ENCODE results near the gene CIITA.
"Not testable (repeated sequence)": the region's sequence is repeated elsewhere in the genome, so short reads cannot be mapped to it uniquely, and the experiment has no call there.

The CIITA gene

DNA sequence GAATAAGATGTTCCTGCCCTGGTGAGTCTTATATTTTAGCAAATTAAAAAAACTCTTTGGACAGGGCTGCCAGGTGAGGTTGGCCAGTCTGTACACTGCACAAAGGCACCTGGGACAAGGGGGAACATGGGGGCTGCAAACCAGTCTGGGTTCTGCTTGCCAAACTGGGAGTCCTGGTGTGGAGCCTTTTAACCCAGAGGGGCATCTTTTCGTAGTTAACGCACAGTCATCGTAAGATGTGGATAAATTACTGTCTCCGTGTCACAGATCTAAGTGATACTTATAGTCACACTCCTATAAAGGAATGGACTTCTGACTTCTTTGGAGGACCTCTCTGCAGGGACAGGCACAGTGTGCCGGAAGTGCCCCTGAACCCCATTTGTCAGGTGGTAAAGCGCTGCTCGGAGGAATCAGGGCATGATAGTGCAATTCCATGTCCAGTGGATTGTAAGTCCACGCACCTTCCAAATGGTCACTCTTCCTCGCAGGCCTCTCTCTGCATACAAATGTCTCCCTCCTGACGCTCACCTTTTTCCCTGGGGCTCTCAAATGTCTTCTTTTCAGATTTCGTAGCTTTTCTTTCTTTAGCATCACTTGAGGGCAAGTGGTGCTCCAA lies 50.6 kb downstream of the CIITA start:
- no peak overlapping the region for H3K27ac ChIP-seq (replicated peaks)
- TF ChIP-seq, protein P1, sequence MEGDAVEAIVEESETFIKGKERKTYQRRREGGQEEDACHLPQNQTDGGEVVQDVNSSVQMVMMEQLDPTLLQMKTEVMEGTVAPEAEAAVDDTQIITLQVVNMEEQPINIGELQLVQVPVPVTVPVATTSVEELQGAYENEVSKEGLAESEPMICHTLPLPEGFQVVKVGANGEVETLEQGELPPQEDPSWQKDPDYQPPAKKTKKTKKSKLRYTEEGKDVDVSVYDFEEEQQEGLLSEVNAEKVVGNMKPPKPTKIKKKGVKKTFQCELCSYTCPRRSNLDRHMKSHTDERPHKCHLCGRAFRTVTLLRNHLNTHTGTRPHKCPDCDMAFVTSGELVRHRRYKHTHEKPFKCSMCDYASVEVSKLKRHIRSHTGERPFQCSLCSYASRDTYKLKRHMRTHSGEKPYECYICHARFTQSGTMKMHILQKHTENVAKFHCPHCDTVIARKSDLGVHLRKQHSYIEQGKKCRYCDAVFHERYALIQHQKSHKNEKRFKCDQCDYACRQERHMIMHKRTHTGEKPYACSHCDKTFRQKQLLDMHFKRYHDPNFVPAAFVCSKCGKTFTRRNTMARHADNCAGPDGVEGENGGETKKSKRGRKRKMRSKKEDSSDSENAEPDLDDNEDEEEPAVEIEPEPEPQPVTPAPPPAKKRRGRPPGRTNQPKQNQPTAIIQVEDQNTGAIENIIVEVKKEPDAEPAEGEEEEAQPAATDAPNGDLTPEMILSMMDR (IDR thresholded peaks at IDR 0.05; ENCODE audit: insufficient read depth, low read length) = no peak
- TF ChIP-seq POLR2AphosphoS5 (IDR thresholded peaks at IDR 0.05; ENCODE audit: low read depth) (no peak), GABPA (IDR thresholded peaks at IDR 0.05; ENCODE audit: low read depth) (no peak), SPI1 (IDR thresholded peaks at IDR 0.05; ENCODE audit: borderline replicate concordance, low read depth) (no peak)
- TF ChIP-seq, protein P2, sequence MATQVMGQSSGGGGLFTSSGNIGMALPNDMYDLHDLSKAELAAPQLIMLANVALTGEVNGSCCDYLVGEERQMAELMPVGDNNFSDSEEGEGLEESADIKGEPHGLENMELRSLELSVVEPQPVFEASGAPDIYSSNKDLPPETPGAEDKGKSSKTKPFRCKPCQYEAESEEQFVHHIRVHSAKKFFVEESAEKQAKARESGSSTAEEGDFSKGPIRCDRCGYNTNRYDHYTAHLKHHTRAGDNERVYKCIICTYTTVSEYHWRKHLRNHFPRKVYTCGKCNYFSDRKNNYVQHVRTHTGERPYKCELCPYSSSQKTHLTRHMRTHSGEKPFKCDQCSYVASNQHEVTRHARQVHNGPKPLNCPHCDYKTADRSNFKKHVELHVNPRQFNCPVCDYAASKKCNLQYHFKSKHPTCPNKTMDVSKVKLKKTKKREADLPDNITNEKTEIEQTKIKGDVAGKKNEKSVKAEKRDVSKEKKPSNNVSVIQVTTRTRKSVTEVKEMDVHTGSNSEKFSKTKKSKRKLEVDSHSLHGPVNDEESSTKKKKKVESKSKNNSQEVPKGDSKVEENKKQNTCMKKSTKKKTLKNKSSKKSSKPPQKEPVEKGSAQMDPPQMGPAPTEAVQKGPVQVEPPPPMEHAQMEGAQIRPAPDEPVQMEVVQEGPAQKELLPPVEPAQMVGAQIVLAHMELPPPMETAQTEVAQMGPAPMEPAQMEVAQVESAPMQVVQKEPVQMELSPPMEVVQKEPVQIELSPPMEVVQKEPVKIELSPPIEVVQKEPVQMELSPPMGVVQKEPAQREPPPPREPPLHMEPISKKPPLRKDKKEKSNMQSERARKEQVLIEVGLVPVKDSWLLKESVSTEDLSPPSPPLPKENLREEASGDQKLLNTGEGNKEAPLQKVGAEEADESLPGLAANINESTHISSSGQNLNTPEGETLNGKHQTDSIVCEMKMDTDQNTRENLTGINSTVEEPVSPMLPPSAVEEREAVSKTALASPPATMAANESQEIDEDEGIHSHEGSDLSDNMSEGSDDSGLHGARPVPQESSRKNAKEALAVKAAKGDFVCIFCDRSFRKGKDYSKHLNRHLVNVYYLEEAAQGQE (IDR thresholded peaks at IDR 0.05; ENCODE audit: insufficient replicate concordance, low read depth) = no peak
- H3K4me3 ChIP-seq (replicated peaks; ENCODE audit: insufficient read depth, low read length) = no peak overlapping the region
- DNase-seq (ENCODE audit: low read depth in 1 of 2, low spot score in 1 of 2) = no peak
- H3K27me3 ChIP-seq (ENCODE audit: insufficient read depth, poor library complexity, severe bottlenecking) = no peaks in the 10 kb centered on the region

DNA sequence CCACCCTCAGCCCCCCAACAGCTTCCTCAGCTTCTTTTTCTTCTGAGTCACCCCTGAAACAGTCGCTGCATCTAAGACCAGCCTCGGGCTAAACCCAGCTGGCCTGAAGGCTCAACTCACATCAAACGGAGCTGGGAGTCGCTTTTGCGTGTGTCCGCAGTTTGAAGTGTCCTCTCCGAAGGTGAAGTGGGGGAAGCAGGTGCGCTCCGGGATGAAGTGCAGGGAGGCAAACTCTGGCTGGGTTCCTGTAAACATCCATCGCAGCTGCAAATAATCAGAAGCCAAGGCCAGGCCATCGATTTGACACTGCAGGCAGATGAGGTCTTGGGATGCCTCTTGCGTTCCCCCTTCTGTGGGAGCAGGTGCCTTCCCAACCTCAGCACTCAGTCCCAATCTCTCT lies 52.1 kb downstream of the CIITA start:
- not testable (repeated sequence) for H3K4me3 ChIP-seq (replicated peaks; ENCODE audit: insufficient read depth, low read length); H3K27me3 ChIP-seq (ENCODE audit: insufficient read depth, poor library complexity, severe bottlenecking); DNase-seq (ENCODE audit: low read depth in 1 of 2, low spot score in 1 of 2); H3K27ac ChIP-seq (replicated peaks)

DNA sequence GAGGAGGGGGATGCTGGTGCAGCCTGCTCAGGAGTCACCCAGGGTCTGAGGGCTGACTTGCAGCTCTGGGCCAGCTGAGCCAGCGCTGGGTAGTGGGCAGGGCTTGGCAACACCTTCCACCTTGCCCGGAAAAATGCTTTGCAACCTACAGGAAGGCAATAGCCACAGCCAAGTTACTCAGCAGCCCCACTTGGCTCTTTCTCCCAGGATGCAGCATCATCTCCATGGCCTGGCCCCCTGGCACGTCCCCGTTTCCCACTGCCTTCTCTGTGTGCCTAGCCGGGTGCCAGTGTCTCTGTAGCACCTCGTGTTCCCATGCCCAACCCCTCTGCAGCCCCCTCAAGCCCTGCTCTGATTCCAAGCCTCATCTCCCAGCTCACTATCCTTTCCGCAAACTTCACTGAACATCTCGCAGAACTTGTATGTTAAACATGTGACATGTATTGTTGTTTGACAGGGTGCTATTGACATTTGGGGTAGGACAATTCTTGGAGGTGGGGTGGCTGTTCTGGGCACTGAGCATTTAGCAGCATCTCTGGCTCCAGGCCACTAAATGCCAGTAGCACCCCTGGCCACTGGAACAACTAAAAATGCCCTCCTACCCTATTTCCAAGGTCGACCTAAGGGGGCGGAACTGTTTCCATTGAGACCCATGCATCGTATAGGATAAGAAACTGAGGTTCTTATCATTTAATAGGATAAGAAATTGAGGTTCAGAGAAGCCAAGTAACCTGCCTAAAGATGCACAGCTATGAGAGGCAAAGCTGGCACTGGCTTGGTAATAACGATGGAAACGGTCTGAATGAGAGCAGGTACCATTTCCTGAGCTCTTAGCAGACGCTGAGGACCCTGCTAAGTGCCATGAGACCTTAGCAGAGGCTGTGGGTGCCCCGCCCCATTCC lies 53.1 kb downstream of the CIITA start:
- no peaks in the 10 kb centered on the region for H3K27me3 ChIP-seq (ENCODE audit: insufficient read depth, poor library complexity, severe bottlenecking)
- H3K4me3 ChIP-seq (replicated peaks; ENCODE audit: insufficient read depth, low read length) = no peak overlapping the region
- DNase-seq (ENCODE audit: low read depth in 1 of 2, low spot score in 1 of 2) = no peak
- TF ChIP-seq GABPA (IDR thresholded peaks at IDR 0.05; ENCODE audit: low read depth) = no peak
- TF ChIP-seq, protein P2 (IDR thresholded peaks at IDR 0.05; ENCODE audit: insufficient replicate concordance, low read depth) = no peak
- TF ChIP-seq, protein P1 (IDR thresholded peaks at IDR 0.05; ENCODE audit: insufficient read depth, low read length) = no peak
- TF ChIP-seq SPI1 (IDR thresholded peaks at IDR 0.05; ENCODE audit: borderline replicate concordance, low read depth) = no peak
- TF ChIP-seq POLR2AphosphoS5 (IDR thresholded peaks at IDR 0.05; ENCODE audit: low read depth) = no peak
- no peak overlapping the region for H3K27ac ChIP-seq (replicated peaks)

DNA sequence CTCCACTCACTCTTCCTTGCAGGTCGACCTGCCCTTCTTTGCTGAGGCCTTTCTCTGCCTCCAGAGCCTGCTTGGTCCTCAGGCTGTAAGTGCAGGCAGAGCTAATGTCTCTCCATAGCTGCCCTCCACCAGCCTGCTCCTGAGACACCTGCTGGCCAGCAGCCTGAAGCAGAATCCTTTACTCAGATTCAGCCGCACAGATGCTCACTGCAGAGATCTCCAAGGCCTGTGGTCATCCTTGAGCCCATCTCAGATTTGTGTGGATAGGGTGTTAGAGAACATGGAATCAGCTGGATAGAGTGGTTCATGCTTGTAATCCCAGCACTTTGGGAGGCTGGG lies 53.7 kb downstream of the CIITA start:
- no peak for TF ChIP-seq POLR2AphosphoS5 (IDR thresholded peaks at IDR 0.05; ENCODE audit: low read depth)
- TF ChIP-seq, protein P1 (IDR thresholded peaks at IDR 0.05; ENCODE audit: insufficient read depth, low read length) = no peak
- no peak for TF ChIP-seq SPI1 (IDR thresholded peaks at IDR 0.05; ENCODE audit: borderline replicate concordance, low read depth)
- TF ChIP-seq, protein P2 (IDR thresholded peaks at IDR 0.05; ENCODE audit: insufficient replicate concordance, low read depth) = no peak
- no peak for TF ChIP-seq GABPA (IDR thresholded peaks at IDR 0.05; ENCODE audit: low read depth)
- DNase-seq (ENCODE audit: low read depth in 1 of 2, low spot score in 1 of 2) = no peak
- Histone ChIP-seq H3K27me3 (ENCODE audit: insufficient read depth, poor library complexity, severe bottlenecking) (no peaks in the 10 kb centered on the region), H3K27ac (replicated peaks) (no peak overlapping the region), H3K4me3 (replicated peaks; ENCODE audit: insufficient read depth, low read length) (no peak overlapping the region)
